GM21529 (cell line): ENCODE measurements around the gene UAP1.
"Not testable (repeated sequence)": the region's sequence is repeated elsewhere in the genome, so short reads cannot be mapped to it uniquely, and the experiment has no call there.

Experiments used
- ATAC-seq: cut with Tn5 transposase; IDR thresholded peaks from one replicate; pipeline ENCODE4 v1.9.1; 2021; ENCODE audit not compliant: unreplicated experiment

UAP1 gene

DNA sequence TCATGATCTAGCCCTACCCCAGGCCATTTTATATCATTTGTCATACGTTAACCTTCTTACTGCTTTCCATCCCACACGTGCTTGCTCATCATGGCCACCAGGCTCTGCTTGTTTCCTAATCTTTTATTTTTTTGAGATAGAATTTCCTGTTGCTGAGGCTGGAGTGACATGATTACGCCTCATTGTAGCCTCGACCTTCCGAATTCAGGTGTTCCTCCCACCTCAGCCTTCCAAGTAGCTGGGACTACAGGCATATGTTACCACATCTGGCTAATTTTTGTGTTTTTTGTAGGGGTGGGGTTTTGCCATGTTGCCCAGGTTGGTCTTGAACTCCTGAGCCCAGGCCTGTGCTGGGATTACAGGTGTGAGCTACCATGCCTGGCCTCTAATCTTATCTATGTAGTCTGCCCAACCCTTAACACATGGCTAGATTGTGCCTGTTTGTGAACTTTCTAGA is 3.3 kb downstream of the UAP1 start:
- ATAC-seq = no peak

DNA sequence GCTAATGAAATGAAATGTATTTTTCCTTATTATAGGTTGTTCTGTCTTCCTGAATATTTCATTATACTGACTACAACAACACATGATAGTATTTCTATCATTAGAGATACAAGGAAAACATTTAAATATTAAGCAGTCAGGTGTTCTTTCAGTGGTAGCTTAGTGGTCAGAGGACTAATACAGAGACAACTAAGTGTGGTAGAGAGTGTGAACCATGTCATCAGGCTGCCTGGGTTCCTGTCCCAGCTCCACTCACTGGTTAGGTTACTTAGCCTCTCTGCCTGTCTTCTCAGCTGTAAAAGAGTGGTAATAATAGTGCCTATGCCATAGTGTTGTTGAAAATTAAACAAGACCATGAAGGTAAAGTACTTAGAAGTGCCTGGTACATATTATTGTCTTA is 3.9 kb downstream of the UAP1 start:
- no peak for ATAC-seq

DNA sequence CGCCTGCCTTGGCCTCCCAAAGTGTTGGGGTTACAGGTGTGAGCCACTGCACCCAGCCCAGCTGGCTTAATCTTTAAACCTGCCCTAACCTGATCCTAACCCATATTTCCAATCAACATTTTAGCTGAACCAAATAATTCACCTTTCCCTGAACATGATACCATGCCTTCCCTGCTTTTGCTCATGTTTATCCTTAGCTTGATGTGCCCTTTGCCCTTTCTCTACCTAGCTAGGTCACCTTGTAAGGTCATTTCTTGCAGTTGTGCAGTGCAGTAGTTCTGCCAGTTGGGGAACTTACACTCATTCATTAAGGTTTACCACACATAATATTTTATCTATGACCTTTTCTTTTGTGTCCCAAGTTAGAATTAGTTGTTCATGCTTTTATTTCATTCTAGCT is 5.3 kb downstream of the UAP1 start:
- no peak for ATAC-seq

- no peak for ATAC-seq
Measured at GRCh38 chr1:162568802-162569201, 7.3 kb downstream of the UAP1 start.

DNA sequence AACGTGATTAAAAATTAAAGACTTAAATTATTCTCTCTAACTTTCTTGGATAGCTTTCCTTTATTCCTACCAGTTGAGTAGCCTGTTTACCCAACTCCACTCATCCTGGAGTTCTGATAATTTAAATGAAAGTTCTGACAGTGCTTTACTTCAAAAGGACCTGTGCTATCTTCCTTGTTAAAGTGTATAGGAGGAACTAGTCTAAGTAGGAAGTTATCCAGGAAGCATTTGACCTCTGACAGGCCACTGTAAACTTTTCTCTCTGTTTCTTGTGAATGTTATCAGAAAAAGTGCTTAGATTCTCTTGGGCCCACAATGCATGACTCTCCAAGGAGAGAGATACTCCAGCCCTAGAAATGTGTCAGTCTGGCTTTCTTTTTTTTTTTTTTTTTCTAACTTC is 9.2 kb downstream of the UAP1 start:
- no peak for ATAC-seq

DNA sequence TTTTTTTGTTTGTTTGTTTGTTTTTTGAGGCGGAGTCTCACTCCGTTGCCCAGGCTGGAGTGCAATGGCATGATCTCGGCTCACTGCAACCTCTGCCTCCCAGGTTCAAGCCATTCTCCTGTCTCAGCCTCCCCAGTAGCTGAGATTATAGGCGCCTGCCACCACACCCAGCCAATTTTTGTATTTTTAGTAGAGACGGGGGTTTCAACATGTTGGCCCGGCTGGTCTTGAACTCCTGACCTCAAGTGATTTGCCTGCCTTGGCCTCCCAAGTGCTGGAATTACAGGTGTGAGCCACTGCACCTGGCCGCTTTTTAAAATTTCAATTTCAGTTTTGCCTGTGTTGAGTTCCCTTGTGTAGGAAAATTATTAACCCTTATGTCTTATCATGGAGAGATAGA is 9.6 kb downstream of the UAP1 start:
- not testable (repeated sequence) for ATAC-seq

DNA sequence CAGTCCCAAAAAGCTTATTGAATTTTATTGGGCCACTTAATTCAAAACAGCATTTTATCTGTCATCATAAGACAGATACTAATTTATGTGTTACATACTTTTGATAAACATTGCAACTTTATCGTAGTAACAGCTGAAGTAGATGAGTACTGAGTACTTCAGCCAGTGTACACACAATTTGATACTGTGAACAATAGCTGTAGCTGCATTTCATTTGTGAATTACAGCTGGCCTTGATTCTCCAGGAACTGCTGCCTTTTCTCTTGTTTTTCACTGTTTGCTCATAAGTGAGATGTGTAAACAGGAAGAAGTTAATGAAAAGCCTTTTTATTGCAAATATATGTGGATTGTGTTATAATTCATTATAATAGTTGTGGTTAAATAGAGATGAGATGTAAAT is 10.2 kb downstream of the UAP1 start:
- no peak for ATAC-seq

- ATAC-seq = no peak
Measured at GRCh38 chr1:162573136-162573535, 11.6 kb downstream of the UAP1 start.

DNA sequence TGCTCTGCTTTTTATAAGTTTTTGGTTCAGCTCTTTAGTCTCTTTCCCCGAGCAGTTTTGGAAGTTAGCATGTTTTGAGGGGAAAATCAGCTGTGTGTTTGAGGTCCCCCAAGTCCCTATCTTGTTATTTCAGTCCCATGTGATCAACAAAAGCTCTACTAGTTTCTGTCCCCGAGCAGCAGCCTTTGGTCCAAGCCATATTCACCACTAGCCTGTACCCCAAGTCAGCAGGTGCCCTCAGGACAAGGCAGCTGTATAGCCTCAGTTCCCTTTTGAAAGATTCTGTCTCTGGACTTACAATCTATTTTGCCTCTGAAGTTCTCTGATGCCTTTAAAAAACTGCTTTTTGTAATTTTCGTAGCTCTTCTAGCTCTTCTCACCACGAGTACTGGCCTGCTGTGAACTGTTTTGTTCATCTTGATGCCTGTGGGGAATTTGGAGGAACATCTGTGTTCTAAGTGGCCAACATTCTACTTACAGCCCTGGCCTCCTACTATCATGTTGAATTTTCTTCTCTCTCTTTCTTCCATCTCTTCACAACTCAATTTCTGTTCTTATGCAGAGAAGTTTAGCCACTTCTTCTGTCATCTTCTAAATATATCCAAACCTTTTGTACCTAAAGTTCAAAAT is 16.7 kb downstream of the UAP1 start:
- ATAC-seq = no peak

GRCh38 chr1:162578936-162579335 is 17.4 kb downstream of the UAP1 start:
- ATAC-seq = no peak

- ATAC-seq = no peak
Measured at GRCh38 chr1:162580308-162580707, 18.8 kb downstream of the UAP1 start.

DNA sequence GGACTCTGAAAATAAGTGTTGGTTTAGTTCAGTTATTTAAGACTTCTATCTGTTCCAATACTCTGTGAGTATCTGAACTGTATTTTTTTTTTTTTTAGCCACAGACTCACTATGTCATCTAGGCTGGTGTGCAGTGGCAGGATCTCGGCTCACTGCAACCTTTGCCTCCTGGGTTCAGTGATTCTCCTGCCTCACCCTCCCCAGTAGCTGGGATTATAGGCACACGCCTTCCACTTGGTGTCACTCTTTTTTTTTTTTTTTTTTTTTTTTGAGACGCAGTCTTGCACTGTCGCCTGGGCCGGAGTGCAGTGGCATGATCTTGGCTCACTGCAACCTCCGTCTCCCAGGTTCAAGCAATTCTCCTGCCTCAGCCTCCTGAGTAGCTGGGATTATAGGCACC is 21.4 kb downstream of the UAP1 start:
- not testable (repeated sequence) for ATAC-seq

GRCh38 chr1:162585101-162585500 is 23.6 kb downstream of the UAP1 start:
- ATAC-seq = not testable (repeated sequence)

DNA sequence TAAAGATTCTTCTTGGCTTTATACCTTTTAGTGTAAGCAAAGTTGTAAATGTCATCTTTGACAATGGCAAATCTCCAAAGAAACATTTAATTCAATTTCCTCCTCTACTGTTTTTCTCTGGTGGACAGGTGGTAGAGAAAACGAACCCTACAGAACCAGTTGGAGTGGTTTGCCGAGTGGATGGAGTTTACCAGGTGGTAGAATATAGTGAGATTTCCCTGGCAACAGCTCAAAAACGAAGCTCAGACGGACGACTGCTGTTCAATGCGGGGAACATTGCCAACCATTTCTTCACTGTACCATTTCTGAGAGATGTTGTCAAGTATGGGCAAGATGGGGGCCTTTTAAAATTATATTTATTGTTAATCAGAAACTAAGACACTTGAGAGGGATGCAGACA is 25.8 kb downstream of the UAP1 start:
- no peak for ATAC-seq

DNA sequence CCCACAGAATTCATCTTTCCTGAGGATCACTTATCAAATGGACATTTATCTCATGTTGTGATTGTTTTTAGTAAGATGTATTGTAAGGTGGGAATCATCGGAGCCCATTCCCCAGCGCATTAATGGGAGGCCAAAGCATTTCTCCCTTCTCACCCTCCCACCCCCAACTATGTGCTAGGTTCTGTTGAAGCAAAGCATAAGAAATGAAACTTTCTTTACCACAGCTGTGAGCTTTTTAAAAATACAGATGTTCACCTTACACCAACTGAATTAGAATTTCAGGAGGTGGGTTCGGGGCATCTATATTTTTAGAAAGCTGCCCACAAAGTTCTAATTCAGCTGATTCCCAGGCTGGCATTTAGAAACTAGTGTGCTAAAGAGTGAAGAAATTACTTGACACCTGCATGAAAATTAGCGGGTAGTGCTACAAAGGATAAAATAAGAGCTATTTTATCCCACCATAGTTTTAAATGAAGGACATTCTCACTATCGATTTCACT is 26.3 kb downstream of the UAP1 start:
- ATAC-seq = no peak

DNA sequence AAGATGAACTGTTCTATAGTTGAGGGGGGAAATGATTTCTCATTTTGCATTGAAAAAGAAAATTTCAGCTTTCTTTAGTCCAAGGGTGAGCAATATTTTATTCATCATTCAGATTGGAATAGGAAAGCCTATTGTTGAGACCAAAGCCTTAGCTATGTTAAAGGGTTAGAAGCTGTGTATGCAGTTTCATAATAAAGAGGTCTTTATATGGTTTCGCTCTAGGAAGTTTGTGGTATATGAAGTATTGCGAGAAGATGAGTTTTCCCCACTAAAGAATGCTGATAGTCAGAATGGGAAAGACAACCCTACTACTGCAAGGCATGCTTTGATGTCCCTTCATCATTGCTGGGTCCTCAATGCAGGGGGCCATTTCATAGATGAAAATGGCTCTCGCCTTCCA is 28.6 kb downstream of the UAP1 start:
- ATAC-seq = no peak

- ATAC-seq = no peak
Measured at GRCh38 chr1:162590686-162591085, 29.2 kb downstream of the UAP1 start.

DNA sequence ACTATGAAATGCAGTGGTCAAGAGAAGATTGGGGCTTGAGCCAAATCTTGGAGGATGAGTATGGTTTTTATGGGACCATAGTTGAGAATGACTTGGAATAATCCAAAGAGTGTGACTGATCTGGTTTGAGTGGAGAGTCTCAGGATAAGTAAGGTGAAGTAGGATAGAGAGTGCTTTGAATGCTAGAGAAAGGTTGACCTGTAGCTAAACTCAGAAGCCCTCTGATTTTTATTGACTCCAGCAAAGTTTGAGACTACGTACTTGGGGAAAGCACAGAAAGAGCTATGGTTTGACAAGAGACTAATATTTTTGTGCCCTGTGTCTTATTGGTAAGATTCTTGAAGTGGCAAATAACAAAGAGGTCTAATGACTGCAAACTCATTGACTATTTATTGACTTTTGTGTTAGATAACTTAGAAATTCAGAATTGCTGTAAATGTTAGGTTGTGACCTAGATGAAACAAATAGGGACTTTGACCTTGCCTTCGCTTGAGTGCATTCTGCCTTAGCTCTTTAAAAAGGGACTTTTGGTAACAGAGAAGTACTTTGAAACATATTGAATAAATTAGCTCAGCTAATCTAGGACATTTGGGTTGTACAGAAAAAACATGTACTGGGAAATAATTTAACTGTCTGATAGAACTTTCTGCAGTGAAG is 35.1 kb downstream of the UAP1 start:
- no peak for ATAC-seq

- no peak for ATAC-seq
Measured at GRCh38 chr1:162599451-162599850, 37.9 kb downstream of the UAP1 start.

- not testable (repeated sequence) for ATAC-seq
Measured at GRCh38 chr1:162603117-162603516, 41.6 kb downstream of the UAP1 start.

- no peak for ATAC-seq
Measured at GRCh38 chr1:162605225-162605927, 43.9 kb downstream of the UAP1 start.

GRCh38 chr1:162609306-162609705 is 47.8 kb downstream of the UAP1 start:
- no peak for ATAC-seq
